Keratinocyte (primary cell): ENCODE measurements around the gene PCDH15. TPM values are rescaled to one million over a fixed set of nuclear protein-coding genes. Genes with fewer than 3 reads are reported as not detected.

Experiments used
- DNase-seq: peaks from one replicate; pipeline ENCODE4 v3.0.0-alpha.2; 2011; ENCODE audit warnings: low read depth, missing footprints, low spot score
- FAIRE-seq: peaks from 2 replicates; lab custom pipeline; 2011; peaks lifted over from hg19 to GRCh38; lab: Jason Lieb, UNC
- H2AFZ ChIP-seq: 2 replicates; pipeline ENCODE4 v1.6.0; 2012; ENCODE audit warnings: low read length, control low read depth, inconsistent platforms; ENCODE audit not compliant: control insufficient read depth
- H3K27ac ChIP-seq: 2 replicates; pipeline ENCODE4 v1.5.1; 2011; ENCODE audit warnings: low read length; ENCODE audit not compliant: control insufficient read depth, insufficient read depth
- H3K27me3 ChIP-seq: 3 replicates; pipeline ENCODE4 v1.6.0; 2011; ENCODE audit warnings: low read length; ENCODE audit not compliant: control insufficient read depth, insufficient read depth; ENCODE audit errors: extremely low read depth
- H3K36me3 ChIP-seq, 2 experiments: 2 replicates in 1 of 2; 3 replicates in 1 of 2; pipeline ENCODE4 v1.5.1; 2011; ENCODE audit warnings: low read length in 2 of 2, mild to moderate bottlenecking in 1 of 2; ENCODE audit not compliant: control insufficient read depth in 2 of 2, insufficient read depth in 2 of 2; ENCODE audit errors: extremely low read depth in 1 of 2
- H3K4me1 ChIP-seq: 3 replicates; pipeline ENCODE4 v1.5.1; 2011; ENCODE audit warnings: low read length; ENCODE audit not compliant: control insufficient read depth, insufficient read depth; ENCODE audit errors: extremely low read depth
- H3K4me2 ChIP-seq: 3 replicates; pipeline ENCODE4 v1.6.0; 2011; ENCODE audit warnings: low read depth, low read length; ENCODE audit not compliant: control insufficient read depth, insufficient read depth; ENCODE audit errors: extremely low read depth
- H3K4me3 ChIP-seq, 3 experiments: fragments of 200-600 bp in 1 of 3; sonication (generic) in 1 of 3; 2 replicates in 2 of 3; 3 replicates in 1 of 3; pipeline ENCODE4 v1.5.1; 2011 to 2016; ENCODE audit warnings: low read length in 3 of 3, mild to moderate bottlenecking in 3 of 3, control low read depth in 2 of 3, inconsistent platforms in 1 of 3, low read depth in 1 of 3, mixed read lengths in 1 of 3, mixed run types in 1 of 3, moderate library complexity in 1 of 3; ENCODE audit not compliant: control insufficient read depth in 2 of 3, insufficient read depth in 2 of 3; ENCODE audit errors: extremely low read depth in 1 of 3
- H3K79me2 ChIP-seq: 2 replicates; pipeline ENCODE4 v1.6.0; 2012; ENCODE audit warnings: low read length; ENCODE audit not compliant: control insufficient read depth, insufficient read depth
- H3K9ac ChIP-seq: 3 replicates; pipeline ENCODE4 v1.6.0; 2011; ENCODE audit warnings: low read length; ENCODE audit not compliant: control insufficient read depth, insufficient read depth; ENCODE audit errors: extremely low read depth
- H3K9me1 ChIP-seq: 3 replicates; pipeline ENCODE4 v1.6.0; 2011; ENCODE audit warnings: low read length; ENCODE audit not compliant: control insufficient read depth, insufficient read depth; ENCODE audit errors: extremely low read depth
- H3K9me3 ChIP-seq: 2 replicates; pipeline ENCODE4 v1.5.1; 2012; ENCODE audit warnings: low read depth, low read length; ENCODE audit not compliant: control insufficient read depth
- H4K20me1 ChIP-seq: 3 replicates; pipeline ENCODE4 v1.6.0; 2011; ENCODE audit warnings: low read length; ENCODE audit not compliant: control insufficient read depth, insufficient read depth; ENCODE audit errors: extremely low read depth
- CTCF ChIP-seq, 3 experiments: IDR thresholded peaks in 1 of 3; conservative IDR thresholded peaks in 1 of 3; optimal IDR thresholded peaks in 1 of 3; 2 replicates in 2 of 3; 3 replicates in 1 of 3; pipeline versions ENCODE3 to v1.5.1; 2011; ENCODE audit warnings: low read length in 3 of 3, mild to moderate bottlenecking in 3 of 3, moderate library complexity in 2 of 3, control low read depth in 1 of 3, inconsistent platforms in 1 of 3; ENCODE audit not compliant: insufficient read depth in 2 of 3; ENCODE audit errors: extremely low read depth in 1 of 3
- EZH2 ChIP-seq: IDR thresholded peaks from one replicate; pipeline ENCODE4 v1.6.1; 2012; ENCODE audit warnings: inconsistent platforms, mild to moderate bottlenecking, low read length, moderate library complexity
- dilution Hi-C: fragments of 300-500 bp; cut with MboI; formaldehyde crosslinking; loops from one replicate; pipeline ENCODE4 v1.7.0; 2020; ENCODE audit warnings: low sequenced_read_pairs; ENCODE audit not compliant: extremely low pct_ligation_motif_present
- polyA plus RNA-seq, 5 experiments: library from polyadenylated mRNA; depleted of rRNA in 3 of 5; stranded (reverse) in 3 of 5; stranded (forward) in 1 of 5; unstranded in 1 of 5; fragments of >200 nt; gene quantifications; 1 replicate in 1 of 5; 2 replicates in 3 of 5; 3 replicates in 1 of 5; pipeline versions ENCODE4 v1.2.1 to v1.2.3, GENCODE V29; 2011 to 2012; ENCODE audit warnings: missing spikeins in 2 of 5, low read depth in 1 of 5, low replicate concordance in 1 of 5

Gene PCDH15
- polyA plus RNA-seq, 1 donor (not counting 4 experiments of a cell fraction or from before 2014, with no cell fraction given) = not detected

GRCh38 chr10:54262726-54263125 is 538.3 kb downstream of the PCDH15 start:
- H3K4me3 ChIP-seq = no peak overlapping the region
- H3K27me3 ChIP-seq = no peaks in the 10 kb centered on the region
- DNase-seq (no peak), FAIRE-seq (no peak)
- H3K9me1 ChIP-seq = no peaks in the 10 kb centered on the region
- H3K4me2 ChIP-seq = no peak overlapping the region
- no peak for TF ChIP-seq EZH2
- TF ChIP-seq CTCF (optimal IDR thresholded peaks at IDR 0.05 in 1 of 3, IDR thresholded peaks at IDR 0.05 in 1 of 3, conservative IDR thresholded peaks at IDR 0.05 in 1 of 3; ENCODE audit: extremely low read depth in 1 of 3, insufficient read depth in 2 of 3, low read length in 3 of 3) = no peak
- dilution Hi-C loops = no loop called here
- H4K20me1 ChIP-seq = no peaks in the 10 kb centered on the region
- H3K36me3 ChIP-seq = no peaks in the 10 kb centered on the region
- H3K4me1 ChIP-seq = no peaks in the 10 kb centered on the region
- no peaks in the 10 kb centered on the region for H3K79me2 ChIP-seq
- no peaks in the 10 kb centered on the region for H3K9me3 ChIP-seq
- H2AFZ ChIP-seq = no peak overlapping the region
- no peak overlapping the region for H3K9ac ChIP-seq
- H3K27ac ChIP-seq = no peak overlapping the region

DNA sequence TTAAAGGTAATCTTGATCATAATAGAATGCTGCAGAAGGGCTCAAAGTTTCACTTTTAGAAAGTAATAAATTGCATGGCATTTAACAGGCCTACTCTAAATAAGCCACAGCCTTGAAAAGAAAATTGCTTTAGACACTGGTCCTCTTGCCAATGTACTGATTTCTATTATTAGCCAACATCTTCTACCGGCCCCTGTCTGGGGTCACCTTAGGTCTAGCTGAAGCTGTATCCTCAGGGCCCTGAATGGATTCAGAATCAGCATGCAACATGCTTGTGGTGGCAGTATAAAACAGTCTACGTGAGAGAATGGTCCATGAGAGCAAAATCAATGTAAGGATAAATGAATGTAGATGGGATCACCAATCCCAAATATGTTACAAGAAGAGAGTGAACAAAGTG is 541.9 kb downstream of the PCDH15 start:
- Histone ChIP-seq H3K4me2 (no peak overlapping the region), H4K20me1 (no peaks in the 10 kb centered on the region), H2AFZ (no peak overlapping the region), H3K27me3 (no peaks in the 10 kb centered on the region), H3K4me3 (no peak overlapping the region), H3K9ac (no peak overlapping the region), H3K36me3 (no peaks in the 10 kb centered on the region), H3K9me3 (no peaks in the 10 kb centered on the region), H3K9me1 (no peaks in the 10 kb centered on the region), H3K79me2 (no peaks in the 10 kb centered on the region), H3K27ac (no peak overlapping the region), H3K4me1 (no peaks in the 10 kb centered on the region)
- dilution Hi-C loops = no loop called here
- TF ChIP-seq EZH2 (no peak), CTCF (optimal IDR thresholded peaks at IDR 0.05 in 1 of 3, IDR thresholded peaks at IDR 0.05 in 1 of 3, conservative IDR thresholded peaks at IDR 0.05 in 1 of 3; ENCODE audit: extremely low read depth in 1 of 3, insufficient read depth in 2 of 3, low read length in 3 of 3) (no peak)
- no peak for FAIRE-seq
- no peak for DNase-seq
